Stimulated activated naive CD8-positive, alpha-beta T cell treated with anti-CD3 and anti-CD28 coated beads, Interleukin-15, Interleukin-2, amounts not matched to agents 100 ng/mL and 50 ng/mL, for 24 hours (primary cell): ENCODE measurements around the gene FAM120B.
A peak's percentile ranks its signal among the peaks of the same experiment; 100 is the strongest.
"Not testable (repeated sequence)": the region's sequence is repeated elsewhere in the genome, so short reads cannot be mapped to it uniquely, and the experiment has no call there.

Experiments
- H3K27ac Mint-ChIP-seq: one replicate; pipeline ENCODE4 v1.8.0; 2021; ENCODE audit warnings: mild to moderate bottlenecking, mixed read lengths
- H3K27me3 Mint-ChIP-seq: one replicate; pipeline ENCODE4 v1.8.0; 2021; ENCODE audit warnings: mixed read lengths
- H3K36me3 Mint-ChIP-seq: one replicate; pipeline ENCODE4 v1.8.0; 2021; ENCODE audit warnings: low read depth, mixed read lengths
- H3K4me1 Mint-ChIP-seq: one replicate; pipeline ENCODE4 v1.8.0; 2021; ENCODE audit warnings: low read depth, mixed read lengths
- H3K4me3 Mint-ChIP-seq: one replicate; pipeline ENCODE4 v1.8.0; 2021; ENCODE audit warnings: mild to moderate bottlenecking, mixed read lengths
- H3K9me3 Mint-ChIP-seq: one replicate; pipeline ENCODE4 v1.8.0; 2021; ENCODE audit warnings: mixed read lengths

FAM120B gene

GRCh38 chr6:170407932-170408331 is 101.4 kb downstream of the FAM120B start:
- H3K9me3 Mint-ChIP-seq = peaks cover 8% of the 10 kb centered on the region

GRCh38 chr6:170409746-170410145 is 103.2 kb downstream of the FAM120B start:
- not testable (repeated sequence) for H3K27ac Mint-ChIP-seq, H3K27me3 Mint-ChIP-seq, H3K4me1 Mint-ChIP-seq, H3K4me3 Mint-ChIP-seq
- Mint-ChIP-seq H3K36me3 (peaks cover 31% of the 10 kb centered on the region), H3K9me3 (peaks cover 12% of the 10 kb centered on the region)

More at GRCh38 chr6:170407932-170408331, 101.4 kb downstream of the FAM120B start:
- H3K27ac Mint-ChIP-seq = peak overlapping the region; percentile 45
- H3K27me3 Mint-ChIP-seq = no peaks in the 10 kb centered on the region
- H3K36me3 Mint-ChIP-seq = peaks cover 38% of the 10 kb centered on the region
- H3K4me1 Mint-ChIP-seq = no peaks in the 10 kb centered on the region
- H3K4me3 Mint-ChIP-seq = no peak overlapping the region

GRCh38 chr6:170410241-170410640 is 103.7 kb downstream of the FAM120B start:
- H3K36me3 Mint-ChIP-seq = peaks cover 26% of the 10 kb centered on the region

DNA sequence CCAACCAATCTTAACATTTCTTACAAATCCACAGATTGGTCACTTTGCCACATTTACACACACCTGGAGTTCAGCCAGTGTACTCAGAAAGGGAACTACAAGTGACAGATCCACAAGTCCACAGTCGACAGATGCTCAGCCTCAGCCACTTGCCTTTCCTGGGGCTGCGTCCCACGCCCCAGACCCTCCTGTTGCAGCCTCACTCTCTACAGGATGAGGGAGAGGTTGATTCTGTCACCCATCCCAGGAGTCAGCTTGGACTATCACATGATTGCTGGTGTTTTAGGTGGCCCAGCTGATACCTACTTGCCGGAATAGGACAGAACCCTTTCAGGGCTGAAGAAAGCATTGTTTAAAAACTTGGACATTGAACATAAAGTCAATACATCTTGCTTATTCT is 108.8 kb downstream of the FAM120B start:
- no peaks in the 10 kb centered on the region for H3K4me1 Mint-ChIP-seq
- H3K4me3 Mint-ChIP-seq = no peak overlapping the region
- peaks cover 11% of the 10 kb centered on the region for H3K9me3 Mint-ChIP-seq
- no peak overlapping the region for H3K27ac Mint-ChIP-seq
- peaks cover 5% of the 10 kb centered on the region for H3K27me3 Mint-ChIP-seq
- H3K36me3 Mint-ChIP-seq = no peaks in the 10 kb centered on the region

More at GRCh38 chr6:170410241-170410640, 103.7 kb downstream of the FAM120B start:
- no peaks in the 10 kb centered on the region for H3K27me3 Mint-ChIP-seq
- H3K4me3 Mint-ChIP-seq = no peak overlapping the region
- no peak overlapping the region for H3K27ac Mint-ChIP-seq
- H3K9me3 Mint-ChIP-seq = peaks cover 12% of the 10 kb centered on the region
- H3K4me1 Mint-ChIP-seq = no peaks in the 10 kb centered on the region

DNA sequence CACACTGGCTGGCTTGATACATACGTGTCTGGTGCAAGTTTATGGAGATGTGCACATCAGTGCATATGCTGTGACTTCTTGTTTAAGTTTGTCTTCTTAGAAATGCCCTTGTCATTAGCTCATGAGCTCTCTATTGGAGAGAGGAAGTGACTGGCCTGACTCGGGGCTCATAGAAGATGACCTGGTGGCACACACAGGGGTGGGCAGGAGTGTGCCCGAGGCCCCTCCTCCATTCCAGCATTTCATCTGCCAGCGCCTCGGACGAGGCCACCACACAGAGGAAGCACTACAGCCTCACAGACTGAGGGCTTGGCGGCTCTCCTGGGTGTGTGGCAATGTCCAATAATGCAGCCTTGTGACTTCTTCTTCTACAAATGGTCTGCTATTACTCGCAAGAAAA is 109.7 kb downstream of the FAM120B start:
- Mint-ChIP-seq H3K27me3 (peaks cover 5% of the 10 kb centered on the region), H3K4me3 (no peak overlapping the region), H3K27ac (no peak overlapping the region), H3K36me3 (no peaks in the 10 kb centered on the region), H3K9me3 (peaks cover 4% of the 10 kb centered on the region), H3K4me1 (no peaks in the 10 kb centered on the region)

GRCh38 chr6:170416959-170417606 is 110.5 kb downstream of the FAM120B start:
- H3K9me3 Mint-ChIP-seq = peaks cover 4% of the 10 kb centered on the region

GRCh38 chr6:170417881-170418280 is 111.3 kb downstream of the FAM120B start:
- Mint-ChIP-seq H3K27ac (no peak overlapping the region), H3K27me3 (peaks cover 5% of the 10 kb centered on the region), H3K4me3 (no peak overlapping the region), H3K36me3 (no peaks in the 10 kb centered on the region), H3K4me1 (no peaks in the 10 kb centered on the region), H3K9me3 (peaks cover 4% of the 10 kb centered on the region)

More at GRCh38 chr6:170416959-170417606, 110.5 kb downstream of the FAM120B start:
- H3K36me3 Mint-ChIP-seq = no peaks in the 10 kb centered on the region
- H3K27ac Mint-ChIP-seq = no peak overlapping the region
- H3K4me3 Mint-ChIP-seq = no peak overlapping the region
- H3K27me3 Mint-ChIP-seq = peaks cover 5% of the 10 kb centered on the region
- no peaks in the 10 kb centered on the region for H3K4me1 Mint-ChIP-seq

- peaks cover 5% of the 10 kb centered on the region for H3K27me3 Mint-ChIP-seq
- H3K27ac Mint-ChIP-seq = no peak overlapping the region
- no peaks in the 10 kb centered on the region for H3K4me1 Mint-ChIP-seq
- no peak overlapping the region for H3K4me3 Mint-ChIP-seq
- no peaks in the 10 kb centered on the region for H3K9me3 Mint-ChIP-seq
- no peaks in the 10 kb centered on the region for H3K36me3 Mint-ChIP-seq
Observed at GRCh38 chr6:170420283-170420682, 113.7 kb downstream of the FAM120B start.

DNA sequence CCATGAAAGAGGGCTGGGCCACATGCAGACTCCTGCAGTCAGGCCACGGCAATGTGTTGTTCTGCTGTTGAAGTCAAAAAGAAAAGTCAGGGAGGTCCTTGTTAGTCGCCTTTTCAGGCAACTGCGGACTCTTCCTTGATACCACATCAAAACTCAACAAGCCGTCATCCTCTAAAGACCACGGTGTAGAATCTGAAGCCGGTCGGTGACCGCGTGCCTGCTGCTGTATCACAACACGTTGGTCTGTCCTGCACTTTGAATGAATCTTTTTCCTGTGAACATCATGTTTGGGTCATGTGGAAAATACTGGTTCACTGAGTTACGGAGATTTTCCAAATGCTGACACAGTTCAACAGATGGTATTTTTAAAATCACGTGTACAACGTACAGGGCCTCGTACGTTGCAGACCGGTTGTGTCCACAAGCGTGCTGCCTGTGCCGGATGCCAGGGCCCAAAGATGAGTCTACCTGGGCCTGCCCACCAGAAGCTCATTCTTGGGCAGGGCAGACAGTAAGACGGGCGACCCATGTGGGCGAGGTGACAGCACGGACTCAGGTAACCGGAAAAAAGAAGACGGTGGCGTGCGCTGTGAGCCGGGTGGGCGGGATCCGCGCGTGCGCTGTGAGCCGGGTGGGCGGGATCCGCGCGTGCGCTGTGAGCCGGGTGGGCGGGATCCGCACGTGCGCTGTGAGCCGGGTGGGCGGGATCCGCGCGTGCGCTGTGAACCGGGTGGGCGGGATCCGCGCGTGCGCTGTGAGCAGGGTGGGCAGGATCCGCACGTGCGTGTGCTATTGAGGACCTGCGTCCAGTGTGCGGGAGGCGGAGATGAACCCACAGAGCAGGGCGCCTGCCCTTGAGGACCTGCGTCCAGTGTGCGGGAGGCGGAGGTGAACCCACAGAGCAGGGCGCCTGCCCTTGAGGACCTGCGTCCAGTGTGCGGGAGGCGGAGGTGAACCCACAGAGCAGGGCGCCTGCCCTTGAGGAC is 114.5 kb downstream of the FAM120B start:
- H3K36me3 Mint-ChIP-seq = no peaks in the 10 kb centered on the region
- H3K4me3 Mint-ChIP-seq = no peak overlapping the region
- H3K27me3 Mint-ChIP-seq = peaks cover 12% of the 10 kb centered on the region
- H3K27ac Mint-ChIP-seq = no peak overlapping the region
- H3K9me3 Mint-ChIP-seq = no peaks in the 10 kb centered on the region
- no peaks in the 10 kb centered on the region for H3K4me1 Mint-ChIP-seq

DNA sequence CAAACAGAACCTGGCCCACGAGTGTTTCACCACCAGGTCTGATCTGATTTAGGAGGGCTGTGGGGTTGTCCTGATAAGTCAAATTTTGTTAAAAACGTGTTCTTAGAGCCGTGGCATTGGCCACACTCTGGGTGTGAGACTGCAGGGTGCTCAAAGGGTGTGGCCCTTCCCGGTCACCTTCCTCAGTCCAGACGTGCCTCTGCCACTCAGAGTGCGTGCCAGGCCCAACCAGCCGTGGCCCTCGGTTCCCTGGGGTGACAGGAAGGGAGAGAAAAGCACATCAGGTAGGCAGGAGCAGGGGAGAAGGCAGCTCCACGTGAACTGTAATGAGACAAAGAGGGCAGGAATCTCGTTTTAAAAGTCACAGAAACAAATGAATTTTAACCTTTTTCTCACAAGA is 115.4 kb downstream of the FAM120B start:
- H3K9me3 Mint-ChIP-seq = no peaks in the 10 kb centered on the region
- peaks cover 12% of the 10 kb centered on the region for H3K27me3 Mint-ChIP-seq
- no peak overlapping the region for H3K27ac Mint-ChIP-seq
- no peaks in the 10 kb centered on the region for H3K36me3 Mint-ChIP-seq
- H3K4me1 Mint-ChIP-seq = no peaks in the 10 kb centered on the region
- H3K4me3 Mint-ChIP-seq = no peak overlapping the region

DNA sequence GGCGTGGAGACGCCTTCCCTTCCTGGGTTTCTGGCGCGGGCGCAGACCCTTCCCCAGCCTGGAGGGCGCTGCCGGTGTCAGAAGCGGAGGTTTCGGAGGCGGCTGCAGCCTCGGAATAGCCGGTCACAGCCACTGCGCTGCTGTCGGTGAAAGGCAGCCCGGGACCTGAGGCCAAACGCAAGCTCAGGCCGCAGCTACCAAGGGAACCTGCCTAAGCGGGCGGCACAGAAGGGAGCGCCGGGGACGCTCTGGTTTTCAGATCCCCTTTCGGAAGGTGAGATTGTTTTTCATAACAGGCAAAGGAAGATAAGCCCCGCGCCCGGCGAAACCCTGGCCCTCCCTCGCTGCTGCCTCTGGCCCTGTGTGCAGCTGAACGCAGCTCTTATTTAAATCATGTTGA is 116.5 kb downstream of the FAM120B start:
- Mint-ChIP-seq H3K4me1 (no peaks in the 10 kb centered on the region), H3K27me3 (peaks cover 12% of the 10 kb centered on the region), H3K27ac (no peak overlapping the region), H3K4me3 (no peak overlapping the region), H3K36me3 (no peaks in the 10 kb centered on the region), H3K9me3 (no peaks in the 10 kb centered on the region)

GRCh38 chr6:170423814-170424603 is 117.5 kb downstream of the FAM120B start:
- Mint-ChIP-seq H3K36me3 (no peaks in the 10 kb centered on the region), H3K27ac (no peak overlapping the region), H3K9me3 (no peaks in the 10 kb centered on the region), H3K27me3 (peaks cover 12% of the 10 kb centered on the region), H3K4me1 (no peaks in the 10 kb centered on the region), H3K4me3 (no peak overlapping the region)

- no peaks in the 10 kb centered on the region for H3K9me3 Mint-ChIP-seq
- no peaks in the 10 kb centered on the region for H3K4me1 Mint-ChIP-seq
- H3K27me3 Mint-ChIP-seq = peaks cover 10% of the 10 kb centered on the region
- H3K27ac Mint-ChIP-seq = no peak overlapping the region
- H3K4me3 Mint-ChIP-seq = no peak overlapping the region
- H3K36me3 Mint-ChIP-seq = no peaks in the 10 kb centered on the region
Observed at GRCh38 chr6:170424604-170425126, 118.1 kb downstream of the FAM120B start.

- H3K4me1 Mint-ChIP-seq = no peaks in the 10 kb centered on the region
- no peaks in the 10 kb centered on the region for H3K9me3 Mint-ChIP-seq
- no peak overlapping the region for H3K4me3 Mint-ChIP-seq
- no peak overlapping the region for H3K27ac Mint-ChIP-seq
- peaks cover 7% of the 10 kb centered on the region for H3K27me3 Mint-ChIP-seq
- no peaks in the 10 kb centered on the region for H3K36me3 Mint-ChIP-seq
Observed at GRCh38 chr6:170429450-170429849, 122.9 kb downstream of the FAM120B start.
